ENCODE results near the gene KCNE1. TPM values are rescaled to one million over a fixed set of nuclear protein-coding genes. Genes with fewer than 3 reads are reported as not detected.
A peak's percentile ranks its signal among the peaks of the same experiment; 100 is the strongest.

Gene KCNE1
- total RNA-seq, 2 donors from 2014 or later = 1.0 TPM; not detected in 1

- 85 to 90% methylated on average over 4 of the region's 4 CpGs for WGBS, 2 donors
- no peak overlapping the region for H3K4me3 ChIP-seq
- H3K27me3 ChIP-seq = no peaks in the 10 kb centered on the region
- no peak overlapping the region for H3K27ac ChIP-seq
- TF ChIP-seq CTCF (IDR thresholded peaks at IDR 0.05) (no peak), POLR2A (IDR thresholded peaks at IDR 0.05) (no peak)
- intact Hi-C loops (cut with DNase I) = no loop called here
- peaks cover 0 to 6% of the 10 kb centered on the region in 2 donors for H3K36me3 ChIP-seq (replicated peaks in 1 of 2; ENCODE audit: insufficient read depth in 1 of 2, low read depth in 2 of 2)
- no peak for ATAC-seq
- no peak for DNase-seq
- H3K4me1 ChIP-seq = peaks cover 23% of the 10 kb centered on the region
- no peaks in the 10 kb centered on the region for H3K9me3 ChIP-seq
Measured at GRCh38 chr21:34519016-34519415, 7.0 kb upstream of the KCNE1 start.

GRCh38 chr21:34518301-34518700 is 6.3 kb upstream of the KCNE1 start:
- H3K4me3 ChIP-seq = no peak overlapping the region
- DNase-seq (no peak), ATAC-seq (no peak)
- H3K9me3 ChIP-seq = no peaks in the 10 kb centered on the region
- peaks cover 16% of the 10 kb centered on the region for H3K4me1 ChIP-seq
- intact Hi-C loops (cut with DNase I) = no loop called here
- no peaks in the 10 kb centered on the region for H3K27me3 ChIP-seq
- TF ChIP-seq POLR2A (IDR thresholded peaks at IDR 0.05) = no peak
- TF ChIP-seq CTCF (IDR thresholded peaks at IDR 0.05) = no peak
- WGBS, 2 donors = 87% methylated on average over 5 of the region's 5 CpGs
- peaks cover 0 to 6% of the 10 kb centered on the region in 2 donors for H3K36me3 ChIP-seq (replicated peaks in 1 of 2; ENCODE audit: insufficient read depth in 1 of 2, low read depth in 2 of 2)
- H3K27ac ChIP-seq = no peak overlapping the region

- peaks cover 0 to 6% of the 10 kb centered on the region in 2 donors for H3K36me3 ChIP-seq (replicated peaks in 1 of 2; ENCODE audit: insufficient read depth in 1 of 2, low read depth in 2 of 2)
- H3K9me3 ChIP-seq = no peaks in the 10 kb centered on the region
- ATAC-seq (no peak), DNase-seq (peak in 2 of 4 donors; percentile 32 to 43)
- H3K27me3 ChIP-seq = no peaks in the 10 kb centered on the region
- H3K27ac ChIP-seq = no peak overlapping the region
- intact Hi-C loops (cut with DNase I) = no loop called here
- no peak overlapping the region for H3K4me3 ChIP-seq
- 82 to 86% methylated on average over 22 of the region's 22 CpGs for WGBS, 2 donors
- H3K4me1 ChIP-seq = peaks cover 10% of the 10 kb centered on the region
- TF ChIP-seq CTCF (IDR thresholded peaks at IDR 0.05) (peak in 5 of 7 experiments; percentile 14 to 38 (median 34)), POLR2A (IDR thresholded peaks at IDR 0.05) (no peak)
Measured at GRCh38 chr21:34517491-34518245, 5.7 kb upstream of the KCNE1 start.

GRCh38 chr21:34517039-34517438 is 5.0 kb upstream of the KCNE1 start:
- DNase-seq (no peak), ATAC-seq (no peak)
- WGBS, 2 donors = 83 to 88% methylated on average over 5 of the region's 5 CpGs
- peaks cover 0 to 6% of the 10 kb centered on the region in 2 donors for H3K36me3 ChIP-seq (replicated peaks in 1 of 2; ENCODE audit: insufficient read depth in 1 of 2, low read depth in 2 of 2)
- H3K9me3 ChIP-seq = no peaks in the 10 kb centered on the region
- H3K4me3 ChIP-seq = no peak overlapping the region
- no peaks in the 10 kb centered on the region for H3K27me3 ChIP-seq
- H3K4me1 ChIP-seq = peaks cover 5% of the 10 kb centered on the region
- no peak overlapping the region for H3K27ac ChIP-seq
- intact Hi-C loops (cut with DNase I) = no loop called here
- TF ChIP-seq CTCF (IDR thresholded peaks at IDR 0.05) (no peak), POLR2A (IDR thresholded peaks at IDR 0.05) (no peak)
